GM12878 (cell line): ENCODE measurements around the gene ANO5. TPM values are rescaled to one million over a fixed set of nuclear protein-coding genes. Genes with fewer than 3 reads are reported as not detected.
"Not testable (repeated sequence)": the region's sequence is repeated elsewhere in the genome, so short reads cannot be mapped to it uniquely, and the experiment has no call there.

ENCODE experiments used
- ATAC-seq: fragments of 200-7000 bp; cut with Tn5 transposase; 3 replicates; pipeline ENCODE4 v1.9.1; 2020; ENCODE audit warnings: mild to moderate bottlenecking, moderate library complexity
- BruUV-seq: library from RNA; stranded (reverse); fragments of 400-500 nt; replicated peaks from 2 replicates; lab custom pipeline; 2021; lab: Mats Ljungman, UMichigan
- CTCF ChIA-PET: fragments of 300-600 bp; sonication (Branson Sonifier 250); formaldehyde crosslinking; extraction: SDS; loops from one replicate; lab custom pipeline; 2021; ENCODE audit warnings: inconsistent platforms; lab: Yijun Ruan, JAX
- POLR2A ChIA-PET: fragments of 350-600 bp; formaldehyde crosslinking; extraction: SDS; loops from one replicate; lab custom pipeline; 2021; ENCODE audit warnings: inconsistent platforms; lab: Charles Lee
- RAD21 ChIA-PET: fragments of 300-600 bp; sonication (Branson Sonifier 250); formaldehyde crosslinking; loops from one replicate; lab custom pipeline; 2023; ENCODE audit warnings: antibody characterized with exemption; ENCODE audit not compliant: unreplicated experiment; lab: Charles Lee
- SMC1A ChIA-PET: fragments of 300-600 bp; sonication (Branson Sonifier 250); formaldehyde crosslinking; loops from one replicate; lab custom pipeline; 2023; ENCODE audit not compliant: unreplicated experiment, uncharacterized antibody; lab: Charles Lee
- DNase-seq: peaks from one replicate; pipeline ENCODE4 v3.0.0-alpha.2; 2011; ENCODE audit warnings: low read depth, low spot score
- FAIRE-seq: peaks from 3 replicates; lab custom pipeline; 2011; peaks lifted over from hg19 to GRCh38; lab: Jason Lieb, UNC
- H2AFZ ChIP-seq: 2 replicates; pipeline ENCODE4 v1.6.0; 2011; ENCODE audit warnings: low read depth, low read length, control low read depth; ENCODE audit not compliant: control insufficient read depth
- H3K27ac ChIP-seq: 2 replicates; pipeline ENCODE4 v1.5.1; 2011; ENCODE audit warnings: control low read depth; ENCODE audit not compliant: control insufficient read depth, insufficient read depth
- H3K27me3 ChIP-seq, 2 experiments: replicated peaks in 1 of 2; 2 replicates each; pipeline versions ENCODE4 v1.6.0 to v1.6.1; 2011; ENCODE audit warnings: low read length in 1 of 2; ENCODE audit not compliant: control insufficient read depth in 2 of 2, insufficient read depth in 2 of 2
- H3K36me3 ChIP-seq, 2 experiments: 2 replicates each; pipeline ENCODE4 v1.5.1; 2011; ENCODE audit warnings: low read length in 1 of 2; ENCODE audit not compliant: control insufficient read depth in 2 of 2, insufficient read depth in 2 of 2
- H3K4me1 ChIP-seq: 2 replicates; pipeline ENCODE4 v1.6.1; 2011; ENCODE audit warnings: mild to moderate bottlenecking, low read length, moderate library complexity, mixed read lengths; ENCODE audit not compliant: control insufficient read depth, insufficient read depth
- H3K4me2 ChIP-seq: 2 replicates; pipeline ENCODE4 v1.6.0; 2011; ENCODE audit warnings: control low read depth; ENCODE audit not compliant: control insufficient read depth, insufficient read depth
- H3K4me3 ChIP-seq: fragments of 200-600 bp; sonication (generic); 2 replicates; pipeline ENCODE4 v1.5.1; 2016
- H3K79me2 ChIP-seq: 2 replicates; pipeline ENCODE4 v1.6.0; 2011; ENCODE audit warnings: low read length; ENCODE audit not compliant: control insufficient read depth, insufficient read depth
- H3K9ac ChIP-seq: 2 replicates; pipeline ENCODE4 v1.8.0; 2011; ENCODE audit warnings: low read length, control low read depth, mixed read lengths; ENCODE audit not compliant: control insufficient read depth, insufficient read depth
- H3K9me3 ChIP-seq: replicated peaks from 3 replicates; pipeline ENCODE4 v1.5.1; 2011; ENCODE audit warnings: mild to moderate bottlenecking, low read length; ENCODE audit not compliant: control insufficient read depth, insufficient read depth
- H4K20me1 ChIP-seq: 2 replicates; pipeline ENCODE4 v1.6.0; 2011; ENCODE audit not compliant: control insufficient read depth, insufficient read depth
- BMI1 ChIP-seq: fragments of 450-650 bp; IDR thresholded peaks from 2 replicates; pipeline ENCODE4 v1.6.1; 2016; ENCODE audit warnings: mild to moderate bottlenecking, moderate library complexity, borderline replicate concordance
- EED ChIP-seq: sonication (generic); IDR thresholded peaks from 2 replicates; pipeline ENCODE4 v1.6.1; 2016; ENCODE audit warnings: antibody characterized with exemption, low read depth
- HDAC2 ChIP-seq: fragments of 200-600 bp; sonication (generic); IDR thresholded peaks from 2 replicates; pipeline ENCODE4 v1.6.1; 2017
- HDGF ChIP-seq: fragments of 450-650 bp; IDR thresholded peaks from 2 replicates; pipeline ENCODE4 v1.6.1; 2016; ENCODE audit warnings: antibody characterized with exemption
- IKZF1 ChIP-seq: fragments of 450-650 bp; conservative IDR thresholded peaks from 2 replicates; pipeline ENCODE4 v1.6.1; 2017; ENCODE audit warnings: antibody characterized with exemption, mild to moderate bottlenecking
- RUNX3 ChIP-seq: IDR thresholded peaks from 2 replicates; pipeline ENCODE4 v1.6.1; 2012; ENCODE audit warnings: low read length, inconsistent platforms
- SREBF2 ChIP-seq: IDR thresholded peaks from 2 replicates; pipeline ENCODE4 v1.6.1; 2012; ENCODE audit warnings: mild to moderate bottlenecking, low read length
- TCF7 ChIP-seq: IDR thresholded peaks from 2 replicates; pipeline ENCODE4 v1.6.1; 2014; ENCODE audit warnings: antibody characterized with exemption, borderline replicate concordance
- ZNF274 ChIP-seq: IDR thresholded peaks from one replicate; pipeline ENCODE4 v1.8.0; 2011; ENCODE audit not compliant: insufficient read length, insufficient read depth
- ZZZ3 ChIP-seq: IDR thresholded peaks from 2 replicates; pipeline ENCODE4 v1.6.1; 2011; ENCODE audit warnings: low read depth; ENCODE audit not compliant: control insufficient read depth, insufficient read length
- WGBS: methylation state at CpG from one replicate; pipeline ENCODE4 v1.1.6; 2016; ENCODE audit warnings: low lambda C conversion rate; ENCODE audit not compliant: insufficient replicate concordance, insufficient coverage; ENCODE audit errors: missing lambda C conversion rate; 5-methylcytosine and 5-hydroxymethylcytosine counted together
- in situ Hi-C: fragments of 300-500 bp; cut with MboI; formaldehyde crosslinking; loops from 9 replicates; pipeline ENCODE4 v1.14.3; 2018; ENCODE audit warnings: mixed read lengths
- intact Hi-C: fragments of 100-400 bp; cut with micrococcal nuclease; formaldehyde crosslinking; loops from one replicate; pipeline ENCODE4 v1.14.2; 2022; ENCODE audit not compliant: unreplicated experiment
- polyA plus RNA-seq, 11 experiments: library from polyadenylated mRNA; depleted of rRNA in 4 of 11; unstranded in 6 of 11; stranded (reverse) in 5 of 11; fragments of >200 nt; fragmentation: Nextera tagmentation in 4 of 11; fragmentation: Illumina TruSeq in 1 of 11; extraction: Ambion mirVana in 4 of 11; extraction: Trizol in 1 of 11; gene quantifications; 1 replicate in 1 of 11; 2 replicates in 10 of 11; pipeline versions ENCODE4 v1.2.1 to v1.2.3, GENCODE V29; 2011 to 2016; ENCODE audit warnings: inconsistent platforms in 2 of 11, missing spikeins in 2 of 11, low read depth in 1 of 11
- total RNA-seq, 4 experiments: library from RNA; depleted of rRNA in 3 of 4; stranded (reverse); fragments of >200 nt in 3 of 4; fragmentation: Illumina TruSeq in 1 of 4; extraction: Trizol in 1 of 4; gene quantifications; 2 replicates each; pipeline versions ENCODE4 v1.2.1 to v1.2.3, GENCODE V29; 2013 to 2021
- TF ChIP-seq, protein P1 (sequence below): fragments of 450-650 bp; IDR thresholded peaks from 2 replicates; pipeline ENCODE4 v1.6.1; 2017; ENCODE audit warnings: mild to moderate bottlenecking, moderate library complexity

Gene ANO5
- total and polyA plus RNA-seq, 10 of the 15 experiments (the other 5 are each of a cell fraction or from before 2014, with no cell fraction given) = 1.6 to 10.2 (median 4.1) TPM

DNA sequence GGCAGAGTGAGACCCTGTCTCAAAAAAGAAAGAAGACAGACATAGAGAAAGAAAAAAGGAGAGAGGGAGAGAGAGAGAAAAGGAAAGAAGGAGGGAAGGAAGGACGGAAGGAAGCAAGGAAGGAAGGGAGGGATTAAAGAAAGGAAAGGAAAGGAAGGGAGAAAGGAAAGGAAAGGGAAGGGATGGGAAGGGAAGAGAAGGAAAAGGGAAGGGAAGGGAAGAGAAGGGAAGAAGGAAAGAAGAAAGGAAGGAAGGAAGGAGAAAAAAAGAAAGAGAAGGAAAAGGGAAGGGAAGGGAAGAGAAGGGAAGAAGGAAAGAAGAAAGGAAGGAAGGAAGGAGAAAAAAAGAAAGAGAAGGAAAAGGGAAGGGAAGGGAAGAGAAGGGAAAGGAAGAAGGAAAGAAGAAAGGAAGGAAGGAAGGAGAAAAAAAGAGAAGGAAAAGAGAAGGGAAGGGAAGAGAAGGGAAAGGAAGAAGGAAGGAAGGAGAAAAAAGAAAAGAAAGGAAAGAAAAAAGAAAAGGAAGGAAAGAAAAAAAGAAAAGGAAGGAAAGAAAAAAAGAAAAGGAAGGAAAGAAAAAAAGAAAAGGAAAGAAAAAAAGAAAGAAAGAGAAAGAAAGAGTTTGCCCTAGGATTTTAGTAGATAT is 76.2 kb downstream of the ANO5 start:
- WGBS = 0% methylated on average over 1 of the region's 1 CpG
- H2AFZ ChIP-seq, H3K79me2 ChIP-seq, H3K4me1 ChIP-seq, in situ Hi-C loops, BruUV-seq, H4K20me1 ChIP-seq, CTCF ChIA-PET, FAIRE-seq, H3K9me3 ChIP-seq, H3K27ac ChIP-seq, H3K4me3 ChIP-seq, RAD21 ChIA-PET, DNase-seq, H3K9ac ChIP-seq, ATAC-seq, POLR2A ChIA-PET, H3K36me3 ChIP-seq, intact Hi-C loops, H3K27me3 ChIP-seq, H3K4me2 ChIP-seq: not testable (repeated sequence)
- TF ChIP-seq HDGF = 0 out of 2 replicates have a peak, but pooled peaks have one; percentile 45
- SMC1A ChIA-PET = interaction anchor here (0.6 kb wide), 1 partner anchor 92 kb away, joined by 3 read pairs; no protein-coding TSS in a partner anchor

- TF ChIP-seq HDAC2 (no peak), ZNF274 (no peak), BMI1 (no peak), ZZZ3 (no peak), IKZF1 (no peak), EED (no peak), SREBF2 (no peak), RUNX3 (no peak), TCF7 (no peak)
- TF ChIP-seq, protein P1, sequence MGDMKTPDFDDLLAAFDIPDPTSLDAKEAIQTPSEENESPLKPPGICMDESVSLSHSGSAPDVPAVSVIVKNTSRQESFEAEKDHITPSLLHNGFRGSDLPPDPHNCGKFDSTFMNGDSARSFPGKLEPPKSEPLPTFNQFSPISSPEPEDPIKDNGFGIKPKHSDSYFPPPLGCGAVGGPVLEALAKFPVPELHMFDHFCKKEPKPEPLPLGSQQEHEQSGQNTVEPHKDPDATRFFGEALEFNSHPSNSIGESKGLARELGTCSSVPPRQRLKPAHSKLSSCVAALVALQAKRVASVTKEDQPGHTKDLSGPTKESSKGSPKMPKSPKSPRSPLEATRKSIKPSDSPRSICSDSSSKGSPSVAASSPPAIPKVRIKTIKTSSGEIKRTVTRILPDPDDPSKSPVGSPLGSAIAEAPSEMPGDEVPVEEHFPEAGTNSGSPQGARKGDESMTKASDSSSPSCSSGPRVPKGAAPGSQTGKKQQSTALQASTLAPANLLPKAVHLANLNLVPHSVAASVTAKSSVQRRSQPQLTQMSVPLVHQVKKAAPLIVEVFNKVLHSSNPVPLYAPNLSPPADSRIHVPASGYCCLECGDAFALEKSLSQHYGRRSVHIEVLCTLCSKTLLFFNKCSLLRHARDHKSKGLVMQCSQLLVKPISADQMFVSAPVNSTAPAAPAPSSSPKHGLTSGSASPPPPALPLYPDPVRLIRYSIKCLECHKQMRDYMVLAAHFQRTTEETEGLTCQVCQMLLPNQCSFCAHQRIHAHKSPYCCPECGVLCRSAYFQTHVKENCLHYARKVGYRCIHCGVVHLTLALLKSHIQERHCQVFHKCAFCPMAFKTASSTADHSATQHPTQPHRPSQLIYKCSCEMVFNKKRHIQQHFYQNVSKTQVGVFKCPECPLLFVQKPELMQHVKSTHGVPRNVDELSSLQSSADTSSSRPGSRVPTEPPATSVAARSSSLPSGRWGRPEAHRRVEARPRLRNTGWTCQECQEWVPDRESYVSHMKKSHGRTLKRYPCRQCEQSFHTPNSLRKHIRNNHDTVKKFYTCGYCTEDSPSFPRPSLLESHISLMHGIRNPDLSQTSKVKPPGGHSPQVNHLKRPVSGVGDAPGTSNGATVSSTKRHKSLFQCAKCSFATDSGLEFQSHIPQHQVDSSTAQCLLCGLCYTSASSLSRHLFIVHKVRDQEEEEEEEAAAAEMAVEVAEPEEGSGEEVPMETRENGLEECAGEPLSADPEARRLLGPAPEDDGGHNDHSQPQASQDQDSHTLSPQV = no peak
- TF ChIP-seq, all 136 proteins: peak for 0
Observed at GRCh38 chr11:22273781-22274180, 80.9 kb downstream of the ANO5 start.

More at GRCh38 chr11:22273781-22274180, 80.9 kb downstream of the ANO5 start:
- Histone ChIP-seq H3K27me3 (no peaks in the 10 kb centered on the region), H3K27ac (no peak overlapping the region), H2AFZ (no peak overlapping the region), H3K4me1 (no peaks in the 10 kb centered on the region), H3K4me3 (no peak overlapping the region), H3K36me3 (no peaks in the 10 kb centered on the region), H4K20me1 (no peaks in the 10 kb centered on the region), H3K79me2 (no peaks in the 10 kb centered on the region), H3K4me2 (no peak overlapping the region), H3K9ac (no peak overlapping the region), H3K9me3 (no peaks in the 10 kb centered on the region)
- intact Hi-C loops = no loop called here
- RAD21 ChIA-PET = interaction anchor here (0.8 to 1.6 kb wide), 2 partner anchors 12 to 75 kb away, joined by 3 to 4 read pairs; no protein-coding TSS in a partner anchor
- in situ Hi-C loops = no loop called here
- no peak for FAIRE-seq
- CTCF ChIA-PET = interaction anchor here (0.6 to 1.4 kb wide), 4 partner anchors 17 to 512 kb away, joined by 4 to 6 read pairs (median 4); no protein-coding TSS in a partner anchor
- POLR2A ChIA-PET = no interaction called here
- SMC1A ChIA-PET = interaction anchor here (1.1 to 1.6 kb wide), 4 partner anchors 16 to 38 kb away, joined by 3 to 6 read pairs (median 4); no protein-coding TSS in a partner anchor
- WGBS = 92% methylated on average over 1 of the region's 1 CpG
- ATAC-seq = no peak
- DNase-seq = no peak
- BruUV-seq = no TSS peak
